Suprapubic skin (tissue), 4 donors: ENCODE measurements around the gene TFF1. TPM values are rescaled to one million over a fixed set of nuclear protein-coding genes. Genes with fewer than 3 reads are reported as not detected.

Source experiments
- DNase-seq, 2 donors: peaks; one replicate each; pipeline ENCODE4 v3.0.0-alpha.2; 2019; ENCODE audit warnings: low spot score in 2 of 2
- H3K27ac ChIP-seq: fragments of 200-600 bp; sonication (generic); one replicate; pipeline ENCODE4 v1.5.1; 2019
- H3K27me3 ChIP-seq: fragments of 200-600 bp; sonication (generic); one replicate; pipeline ENCODE4 v1.5.1; 2019
- H3K36me3 ChIP-seq: fragments of 200-600 bp; sonication (generic); one replicate; pipeline ENCODE4 v1.5.1; 2019
- H3K4me1 ChIP-seq: fragments of 200-600 bp; sonication (generic); one replicate; pipeline ENCODE4 v1.5.1; 2019
- H3K4me3 ChIP-seq: fragments of 200-600 bp; sonication (generic); one replicate; pipeline ENCODE4 v1.5.1; 2019; ENCODE audit warnings: mild to moderate bottlenecking
- H3K9me3 ChIP-seq: fragments of 200-600 bp; sonication (generic); one replicate; pipeline ENCODE4 v1.5.1; 2019
- EP300 ChIP-seq: sonication (generic); formaldehyde crosslinking; IDR thresholded peaks from one replicate; pipeline ENCODE4 v1.6.1; 2017; ENCODE audit warnings: antibody characterized with exemption
- POLR2A ChIP-seq, 2 donors: fragments of 450-650 bp; IDR thresholded peaks; one replicate each; pipeline ENCODE4 v1.6.1; 2017; ENCODE audit warnings: antibody characterized with exemption in 2 of 2, mild to moderate bottlenecking in 2 of 2, moderate library complexity in 2 of 2
- POLR2AphosphoS5 ChIP-seq, 3 donors: sonication (generic); formaldehyde crosslinking; IDR thresholded peaks; one replicate each; pipeline ENCODE4 v1.6.1; 2017; ENCODE audit warnings: antibody characterized with exemption in 3 of 3
- WGBS: methylation state at CpG from one replicate; pipeline ENCODE4 v1.1.5; 2018; 5-methylcytosine and 5-hydroxymethylcytosine counted together
- total RNA-seq, 4 donors: library from RNA; depleted of rRNA; stranded (reverse); fragments of >200 nt; gene quantifications; one replicate each; pipeline ENCODE4 v1.1.0, GENCODE V29; 2016
- TF ChIP-seq, protein P1 (sequence below), 2 donors: fragments of 200-600 bp in 1 of 2; fragments of 450-650 bp in 1 of 2; sonication (generic) in 1 of 2; IDR thresholded peaks; one replicate each; pipeline ENCODE4 v1.5.1; 2016 to 2019; ENCODE audit warnings: antibody characterized with exemption in 2 of 2, mild to moderate bottlenecking in 1 of 2, moderate library complexity in 1 of 2

TFF1 gene
- total RNA-seq, 4 donors from 2014 or later: not detected

GRCh38 chr21:42343101-42343500 lies 23.2 kb downstream of the TFF1 start:
- no peaks in the 10 kb centered on the region for H3K9me3 ChIP-seq
- 98% methylated on average over 10 of the region's 10 CpGs for WGBS
- TF ChIP-seq EP300 (no peak), POLR2A (IDR thresholded peaks at IDR 0.05) (no peak), POLR2AphosphoS5 (IDR thresholded peaks at IDR 0.05) (no peak)
- TF ChIP-seq, protein P1, sequence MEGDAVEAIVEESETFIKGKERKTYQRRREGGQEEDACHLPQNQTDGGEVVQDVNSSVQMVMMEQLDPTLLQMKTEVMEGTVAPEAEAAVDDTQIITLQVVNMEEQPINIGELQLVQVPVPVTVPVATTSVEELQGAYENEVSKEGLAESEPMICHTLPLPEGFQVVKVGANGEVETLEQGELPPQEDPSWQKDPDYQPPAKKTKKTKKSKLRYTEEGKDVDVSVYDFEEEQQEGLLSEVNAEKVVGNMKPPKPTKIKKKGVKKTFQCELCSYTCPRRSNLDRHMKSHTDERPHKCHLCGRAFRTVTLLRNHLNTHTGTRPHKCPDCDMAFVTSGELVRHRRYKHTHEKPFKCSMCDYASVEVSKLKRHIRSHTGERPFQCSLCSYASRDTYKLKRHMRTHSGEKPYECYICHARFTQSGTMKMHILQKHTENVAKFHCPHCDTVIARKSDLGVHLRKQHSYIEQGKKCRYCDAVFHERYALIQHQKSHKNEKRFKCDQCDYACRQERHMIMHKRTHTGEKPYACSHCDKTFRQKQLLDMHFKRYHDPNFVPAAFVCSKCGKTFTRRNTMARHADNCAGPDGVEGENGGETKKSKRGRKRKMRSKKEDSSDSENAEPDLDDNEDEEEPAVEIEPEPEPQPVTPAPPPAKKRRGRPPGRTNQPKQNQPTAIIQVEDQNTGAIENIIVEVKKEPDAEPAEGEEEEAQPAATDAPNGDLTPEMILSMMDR (IDR thresholded peaks at IDR 0.05): no peak
- DNase-seq: peak in 1 of 2 donors; percentile 60
- H3K4me1 ChIP-seq: no peaks in the 10 kb centered on the region
- H3K27me3 ChIP-seq: peaks cover 11% of the 10 kb centered on the region
- no peak overlapping the region for H3K4me3 ChIP-seq
- no peaks in the 10 kb centered on the region for H3K36me3 ChIP-seq
- no peak overlapping the region for H3K27ac ChIP-seq

- Histone ChIP-seq H3K4me3 (no peak overlapping the region), H3K9me3 (no peaks in the 10 kb centered on the region), H3K27ac (no peak overlapping the region), H3K36me3 (no peaks in the 10 kb centered on the region), H3K27me3 (peaks cover 4% of the 10 kb centered on the region), H3K4me1 (no peaks in the 10 kb centered on the region)
- DNase-seq: no peak
- 91% methylated on average over 15 of the region's 15 CpGs for WGBS
- TF ChIP-seq POLR2AphosphoS5 (IDR thresholded peaks at IDR 0.05) (no peak), EP300 (no peak), POLR2A (IDR thresholded peaks at IDR 0.05) (no peak)
- TF ChIP-seq, protein P1 (IDR thresholded peaks at IDR 0.05): no peak
Measured at GRCh38 chr21:42341776-42342542, 24.4 kb downstream of the TFF1 start.

DNA sequence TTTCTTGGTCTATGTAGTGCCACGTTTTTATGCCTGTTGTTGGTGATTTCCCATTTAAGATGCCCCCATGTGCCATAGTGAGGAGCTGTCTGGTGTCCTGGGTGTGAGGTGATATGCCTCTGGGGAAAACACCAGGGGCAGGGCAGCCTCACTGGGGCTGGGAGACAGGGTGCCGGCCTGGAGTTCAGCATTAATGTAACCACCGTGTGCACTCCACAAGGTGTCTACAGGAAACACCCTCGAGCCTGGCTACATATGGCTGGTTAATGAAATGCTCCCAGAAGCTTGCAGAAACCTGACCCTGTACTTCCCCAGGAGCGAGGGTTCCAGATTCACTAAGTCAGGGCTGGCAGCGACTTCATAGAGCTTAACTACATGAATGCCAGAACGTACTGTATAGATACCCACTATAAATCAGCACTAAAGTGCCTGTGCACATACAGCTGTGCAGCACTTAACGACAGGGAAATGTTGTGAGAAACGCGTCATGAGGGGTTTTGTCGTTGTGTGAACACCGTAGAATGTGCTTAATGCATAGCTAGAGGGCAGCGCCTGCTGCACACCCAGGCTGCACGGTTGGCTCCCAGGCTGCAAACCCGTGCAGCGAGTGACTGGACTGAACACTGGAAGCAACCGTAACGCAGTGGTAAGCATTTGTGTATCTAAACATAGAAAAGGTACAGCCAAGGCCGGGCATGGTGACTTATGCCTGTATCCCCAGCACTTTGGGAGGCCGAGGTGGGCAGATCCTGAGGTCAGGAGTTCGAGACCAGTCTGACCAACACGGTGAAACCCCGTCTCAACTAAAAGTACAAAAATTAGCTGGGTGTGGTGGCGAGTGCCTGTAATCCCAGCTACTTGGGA lies 25.9 kb downstream of the TFF1 start:
- no peaks in the 10 kb centered on the region for H3K4me1 ChIP-seq
- 68% methylated on average over 24 of the region's 24 CpGs for WGBS
- no peak for DNase-seq
- H3K27ac ChIP-seq: no peak overlapping the region
- peaks cover 6% of the 10 kb centered on the region for H3K27me3 ChIP-seq
- H3K36me3 ChIP-seq: no peaks in the 10 kb centered on the region
- TF ChIP-seq POLR2A (IDR thresholded peaks at IDR 0.05) (no peak), POLR2AphosphoS5 (IDR thresholded peaks at IDR 0.05) (no peak), EP300 (no peak)
- TF ChIP-seq, protein P1 (IDR thresholded peaks at IDR 0.05): no peak
- no peaks in the 10 kb centered on the region for H3K9me3 ChIP-seq
- H3K4me3 ChIP-seq: no peak overlapping the region

GRCh38 chr21:42338729-42339715 lies 27.3 kb downstream of the TFF1 start:
- H3K27ac ChIP-seq: no peak overlapping the region
- H3K27me3 ChIP-seq: peaks cover 13% of the 10 kb centered on the region
- no peaks in the 10 kb centered on the region for H3K9me3 ChIP-seq
- no peak overlapping the region for H3K4me3 ChIP-seq
- DNase-seq: no peak
- H3K4me1 ChIP-seq: no peaks in the 10 kb centered on the region
- TF ChIP-seq POLR2A (IDR thresholded peaks at IDR 0.05) (no peak), POLR2AphosphoS5 (IDR thresholded peaks at IDR 0.05) (no peak), EP300 (no peak)
- TF ChIP-seq, protein P1 (IDR thresholded peaks at IDR 0.05): no peak
- WGBS: 95% methylated on average over 17 of the region's 17 CpGs
- H3K36me3 ChIP-seq: no peaks in the 10 kb centered on the region
